ENCODE results near the gene RNU6-8. TPM values are rescaled to one million over a fixed set of nuclear protein-coding genes. Genes with fewer than 3 reads are reported as not detected.

Gene RNU6-8
- polyA plus RNA-seq, 2 of the 4 experiments (the other 2 are of a cell fraction) = not detected

DNA sequence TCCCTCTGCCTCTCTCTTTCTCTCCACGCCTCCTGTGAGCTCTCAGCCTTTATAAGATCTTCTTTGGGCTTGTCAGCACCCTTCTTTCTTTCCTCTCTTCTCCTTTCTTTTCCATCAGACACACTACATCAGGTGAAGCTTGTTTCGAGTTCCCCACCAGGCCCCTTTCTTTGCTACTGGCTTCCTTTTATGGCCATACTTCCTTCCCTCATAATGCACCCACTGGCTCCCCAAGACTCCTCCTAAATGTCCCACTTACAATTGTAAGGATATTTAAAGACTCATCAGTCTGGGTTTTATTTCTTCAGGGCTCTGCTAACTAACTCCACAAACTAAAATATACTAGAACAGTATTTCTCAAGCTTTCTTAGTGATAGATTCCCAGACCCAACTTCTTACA, 3.5 kb upstream of the RNU6-8 start:
- ATAC-seq (no peak), FAIRE-seq (no peak), DNase-seq (ENCODE audit: low read depth in 1 of 2, low spot score in 1 of 2) (no peak)
- no peak overlapping the region for H3K27ac ChIP-seq
- CTCF ChIA-PET = interaction anchor here (1.6 to 2.4 kb wide), 3 partner anchors 13 to 176 kb away, joined by 4 to 11 read pairs (median 5); no protein-coding TSS in a partner anchor
- no peaks in the 10 kb centered on the region for H3K9me3 ChIP-seq
- 76% methylated on average over 2 of the region's 2 CpGs for WGBS (ENCODE audit: missing lambda C conversion rate)
- POLR2A ChIA-PET = no interaction called here
- H3K4me3 ChIP-seq = no peak overlapping the region
- TF ChIP-seq, protein P1, sequence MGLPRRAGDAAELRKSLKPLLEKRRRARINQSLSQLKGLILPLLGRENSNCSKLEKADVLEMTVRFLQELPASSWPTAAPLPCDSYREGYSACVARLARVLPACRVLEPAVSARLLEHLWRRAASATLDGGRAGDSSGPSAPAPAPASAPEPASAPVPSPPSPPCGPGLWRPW (IDR thresholded peaks at IDR 0.05) = no peak
- no peak for TF ChIP-seq POLR2A (IDR thresholded peaks at IDR 0.05; ENCODE audit: low read length)
- no peak for TF ChIP-seq RARB (CRISPR knock-in tag; IDR thresholded peaks at IDR 0.05)
- TF ChIP-seq TP53 (CRISPR knock-in tag; IDR thresholded peaks at IDR 0.05) = no peak
- TF ChIP-seq JUN (IDR thresholded peaks at IDR 0.05) = no peak
- no peak for TF ChIP-seq KDM1A (IDR thresholded peaks at IDR 0.05; ENCODE audit: low read depth)
- no peak for TF ChIP-seq HOXB5 (CRISPR knock-in tag; IDR thresholded peaks at IDR 0.05)
- TF ChIP-seq HEYL (CRISPR knock-in tag; IDR thresholded peaks at IDR 0.05) = no peak
- peaks cover 11% of the 10 kb centered on the region; the same call in 1 of the 3 replicates for H3K4me1 ChIP-seq
- H3K4me2 ChIP-seq = no peak overlapping the region

DNA sequence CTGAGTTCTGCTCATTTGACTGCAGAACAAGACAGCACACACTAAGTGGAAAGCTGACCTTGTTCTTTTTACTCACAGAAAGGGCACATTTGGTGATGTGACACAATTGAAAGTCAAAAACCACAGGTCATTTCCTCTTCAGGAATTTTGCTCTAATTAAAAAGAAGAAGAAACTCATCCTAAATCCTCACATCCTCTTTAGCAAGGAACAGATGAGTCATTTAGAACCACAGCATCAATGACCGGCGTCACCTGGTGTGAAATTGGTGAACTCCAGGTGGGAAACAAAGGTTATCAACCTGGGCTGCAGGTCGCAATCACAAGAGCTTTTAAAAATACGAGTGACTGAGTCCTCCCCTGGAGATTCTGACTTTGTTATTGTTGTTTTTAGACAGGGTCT, 2.9 kb upstream of the RNU6-8 start:
- CTCF ChIA-PET = interaction anchor here (2.4 kb wide), 1 partner anchor 13 kb away, joined by 11 read pairs; no protein-coding TSS in a partner anchor
- H3K4me3 ChIP-seq = no peak overlapping the region
- H3K4me1 ChIP-seq = peaks cover 11% of the 10 kb centered on the region; the same call in 1 of the 3 replicates
- no peak overlapping the region for H3K4me2 ChIP-seq
- H3K27ac ChIP-seq = no peak overlapping the region
- WGBS (ENCODE audit: missing lambda C conversion rate) = 73% methylated on average over 4 of the region's 4 CpGs
- DNase-seq (ENCODE audit: low read depth in 1 of 2, low spot score in 1 of 2) = no peak
- POLR2A ChIA-PET = no interaction called here
- no peak for TF ChIP-seq EHMT2 (IDR thresholded peaks at IDR 0.05; ENCODE audit: low read depth)
- no peak for TF ChIP-seq NFE2L2 (conservative IDR thresholded peaks at IDR 0.05; ENCODE audit: low read length)
- no peak for TF ChIP-seq BHLHE40 (IDR thresholded peaks at IDR 0.05; ENCODE audit: low read depth, low read length)
- no peak for TF ChIP-seq POLR2AphosphoS2 (conservative IDR thresholded peaks at IDR 0.05; ENCODE audit: low read length)
- TF ChIP-seq CHD2 (IDR thresholded peaks at IDR 0.05; ENCODE audit: low read length, partially characterized antibody) = no peak
- TF ChIP-seq, protein P2, sequence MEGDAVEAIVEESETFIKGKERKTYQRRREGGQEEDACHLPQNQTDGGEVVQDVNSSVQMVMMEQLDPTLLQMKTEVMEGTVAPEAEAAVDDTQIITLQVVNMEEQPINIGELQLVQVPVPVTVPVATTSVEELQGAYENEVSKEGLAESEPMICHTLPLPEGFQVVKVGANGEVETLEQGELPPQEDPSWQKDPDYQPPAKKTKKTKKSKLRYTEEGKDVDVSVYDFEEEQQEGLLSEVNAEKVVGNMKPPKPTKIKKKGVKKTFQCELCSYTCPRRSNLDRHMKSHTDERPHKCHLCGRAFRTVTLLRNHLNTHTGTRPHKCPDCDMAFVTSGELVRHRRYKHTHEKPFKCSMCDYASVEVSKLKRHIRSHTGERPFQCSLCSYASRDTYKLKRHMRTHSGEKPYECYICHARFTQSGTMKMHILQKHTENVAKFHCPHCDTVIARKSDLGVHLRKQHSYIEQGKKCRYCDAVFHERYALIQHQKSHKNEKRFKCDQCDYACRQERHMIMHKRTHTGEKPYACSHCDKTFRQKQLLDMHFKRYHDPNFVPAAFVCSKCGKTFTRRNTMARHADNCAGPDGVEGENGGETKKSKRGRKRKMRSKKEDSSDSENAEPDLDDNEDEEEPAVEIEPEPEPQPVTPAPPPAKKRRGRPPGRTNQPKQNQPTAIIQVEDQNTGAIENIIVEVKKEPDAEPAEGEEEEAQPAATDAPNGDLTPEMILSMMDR (IDR thresholded peaks at IDR 0.05) = no peak
- no peak for TF ChIP-seq MAFK (IDR thresholded peaks at IDR 0.05; ENCODE audit: partially characterized antibody)
- TF ChIP-seq, protein P3, sequence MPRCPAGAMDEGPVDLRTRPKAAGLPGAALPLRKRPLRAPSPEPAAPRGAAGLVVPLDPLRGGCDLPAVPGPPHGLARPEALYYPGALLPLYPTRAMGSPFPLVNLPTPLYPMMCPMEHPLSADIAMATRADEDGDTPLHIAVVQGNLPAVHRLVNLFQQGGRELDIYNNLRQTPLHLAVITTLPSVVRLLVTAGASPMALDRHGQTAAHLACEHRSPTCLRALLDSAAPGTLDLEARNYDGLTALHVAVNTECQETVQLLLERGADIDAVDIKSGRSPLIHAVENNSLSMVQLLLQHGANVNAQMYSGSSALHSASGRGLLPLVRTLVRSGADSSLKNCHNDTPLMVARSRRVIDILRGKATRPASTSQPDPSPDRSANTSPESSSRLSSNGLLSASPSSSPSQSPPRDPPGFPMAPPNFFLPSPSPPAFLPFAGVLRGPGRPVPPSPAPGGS (IDR thresholded peaks at IDR 0.05) = no peak
- no peaks in the 10 kb centered on the region for H3K9me3 ChIP-seq
- no peak for FAIRE-seq
- ATAC-seq = no peak

DNA sequence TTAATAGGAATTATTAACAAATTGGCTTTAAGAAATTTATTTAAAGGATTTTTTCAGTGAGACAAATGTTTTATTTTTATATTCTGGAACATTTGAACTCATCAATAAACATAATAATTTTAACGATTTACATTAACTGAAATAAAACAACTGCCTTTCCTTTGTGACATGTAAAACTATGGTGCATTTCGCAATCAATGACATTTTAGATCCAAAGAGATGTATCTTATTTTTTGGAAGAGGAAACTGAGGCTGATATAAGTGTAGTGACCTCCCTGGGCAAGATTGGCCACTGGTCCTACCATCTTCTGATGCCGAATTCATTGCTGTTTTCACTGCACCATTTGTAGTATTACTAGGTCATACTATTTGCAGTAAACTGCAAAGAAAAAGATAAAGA, 2.5 kb upstream of the RNU6-8 start:
- 80% methylated on average over 3 of the region's 3 CpGs for WGBS (ENCODE audit: missing lambda C conversion rate)
- no peak for ATAC-seq
- H3K4me2 ChIP-seq = no peak overlapping the region

More for the DNA sequence above, 2.5 kb upstream of the RNU6-8 start:
- Histone ChIP-seq H3K27ac (no peak overlapping the region), H3K4me3 (no peak overlapping the region), H3K4me1 (peaks cover 11% of the 10 kb centered on the region; the same call in 1 of the 3 replicates), H3K9me3 (no peaks in the 10 kb centered on the region)
- FAIRE-seq (no peak), DNase-seq (ENCODE audit: low read depth in 1 of 2, low spot score in 1 of 2) (no peak)
- CTCF ChIA-PET = interaction anchor here (0.8 kb wide), 1 partner anchor 265 kb away, joined by 3 read pairs; no protein-coding TSS in a partner anchor
- POLR2A ChIA-PET = no interaction called here
- no peak for TF ChIP-seq POLR2A (IDR thresholded peaks at IDR 0.05; ENCODE audit: low read length)
- TF ChIP-seq RFX5 (IDR thresholded peaks at IDR 0.05) = no peak
- TF ChIP-seq CEBPB (IDR thresholded peaks at IDR 0.05) = peak in 1 of 2 experiments; percentile 47; a peak in 3 of 4 replicates
- TF ChIP-seq TP53 (CRISPR knock-in tag; IDR thresholded peaks at IDR 0.05) = no peak
- no peak for TF ChIP-seq MAZ (IDR thresholded peaks at IDR 0.05; ENCODE audit: borderline replicate concordance, low read depth, low read length)

Data from A549 (cell line).